ENCODE results near the gene ZIC2.

ZIC2 gene

DNA sequence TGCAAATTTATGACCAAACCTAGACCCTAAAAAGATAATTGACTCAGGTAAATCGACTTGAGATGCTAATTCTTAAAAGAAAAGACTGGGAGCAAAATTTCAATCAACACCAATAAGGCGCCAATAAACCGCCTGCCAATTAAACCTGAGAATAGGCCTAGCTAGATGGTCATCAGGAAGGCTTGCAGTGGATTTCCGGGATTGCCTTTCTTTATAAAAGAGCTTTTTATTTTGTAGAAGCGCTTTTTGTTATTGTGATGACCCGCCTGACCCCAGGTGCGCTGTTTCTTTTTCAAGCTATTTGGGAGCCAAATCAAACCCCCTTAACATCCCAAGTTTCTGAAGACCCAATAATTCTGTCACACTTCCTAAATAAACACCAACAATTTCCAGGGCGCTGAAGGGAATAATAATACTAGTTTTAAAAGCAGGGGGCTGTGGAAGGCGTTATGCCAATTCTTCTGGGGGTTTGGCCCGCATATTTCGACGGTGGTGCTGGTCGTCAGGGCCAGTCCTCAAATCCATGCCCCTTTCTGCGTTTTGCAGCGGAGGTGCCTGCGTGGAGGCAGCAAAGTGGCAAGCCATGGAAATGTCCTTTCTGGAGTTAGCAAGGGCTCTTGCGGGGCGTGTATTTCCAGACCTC, 7.2 kb upstream of the ZIC2 start:
- no peak for DNase-seq (ENCODE audit: low read depth)

DNA sequence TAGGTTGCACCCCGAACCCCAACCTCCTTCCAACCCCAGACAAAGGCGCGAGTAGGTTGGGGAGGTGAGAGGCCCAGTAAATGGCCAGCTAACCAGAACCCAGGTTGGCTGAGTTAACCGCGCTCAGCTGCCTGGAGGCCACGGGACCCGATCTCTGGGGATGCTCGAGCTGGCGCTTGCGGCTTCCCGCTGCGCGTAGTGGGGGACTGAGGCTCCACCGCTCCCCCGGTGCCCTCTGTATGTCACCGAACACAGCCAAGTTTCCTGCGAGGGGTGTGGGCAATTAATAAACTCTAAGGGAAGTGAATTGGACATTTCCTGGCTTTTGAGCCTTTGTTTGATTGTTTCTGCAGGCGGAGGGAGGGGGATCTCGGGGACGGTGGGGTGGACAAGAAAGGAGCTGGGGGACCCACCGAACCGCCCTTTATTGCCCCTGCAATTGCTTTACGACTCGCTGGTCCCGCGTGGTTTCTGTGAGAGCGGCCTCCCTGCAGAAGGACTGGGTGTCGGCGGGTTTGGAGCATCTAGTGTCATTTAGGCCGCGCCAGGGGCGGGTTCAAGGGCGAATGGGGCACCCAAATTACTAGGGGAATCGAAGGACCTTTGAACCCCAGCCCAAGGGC, 6.5 kb upstream of the ZIC2 start:
- DNase-seq (ENCODE audit: low read depth) = no peak

DNA sequence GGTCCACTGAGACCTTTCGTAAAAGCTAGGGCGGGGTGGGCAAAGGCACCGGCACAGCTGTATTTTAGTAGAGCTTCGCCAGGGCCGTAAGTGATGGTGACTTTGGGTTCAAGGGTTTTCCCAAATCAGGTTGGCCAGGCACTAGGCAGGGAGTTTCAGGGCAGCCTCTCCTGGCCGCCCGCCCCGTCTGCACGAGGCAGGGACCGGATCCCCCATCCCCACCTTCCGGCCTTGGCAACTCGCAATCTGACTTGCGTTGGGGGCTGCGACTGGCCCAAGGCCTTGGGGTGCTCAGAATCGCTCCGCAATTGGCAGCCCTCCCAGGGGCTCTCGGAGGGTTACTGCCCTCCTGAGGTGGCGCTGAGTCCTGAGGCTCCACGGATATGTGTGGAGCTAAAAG, 6.0 kb upstream of the ZIC2 start:
- no peak for DNase-seq (ENCODE audit: low read depth)

DNA sequence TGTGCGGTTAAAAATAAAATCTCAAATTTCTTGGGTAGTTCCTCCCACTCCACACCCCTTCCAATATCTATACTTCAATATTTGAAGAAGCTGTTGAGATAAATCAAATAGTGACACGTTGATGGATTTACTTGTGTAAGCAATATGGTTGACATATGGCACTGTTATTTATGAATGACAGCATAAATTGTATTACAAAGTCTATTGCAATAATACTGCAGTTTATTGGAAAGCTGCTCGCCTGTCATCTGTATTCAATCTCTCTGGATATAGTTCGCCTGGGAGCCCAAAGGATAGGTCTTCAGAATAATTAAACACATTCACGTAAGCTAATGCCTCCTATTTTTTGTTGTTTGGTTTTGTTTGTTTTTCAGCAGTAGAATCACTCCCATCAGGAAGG, 5.0 kb upstream of the ZIC2 start:
- DNase-seq (ENCODE audit: low read depth) = no peak

DNA sequence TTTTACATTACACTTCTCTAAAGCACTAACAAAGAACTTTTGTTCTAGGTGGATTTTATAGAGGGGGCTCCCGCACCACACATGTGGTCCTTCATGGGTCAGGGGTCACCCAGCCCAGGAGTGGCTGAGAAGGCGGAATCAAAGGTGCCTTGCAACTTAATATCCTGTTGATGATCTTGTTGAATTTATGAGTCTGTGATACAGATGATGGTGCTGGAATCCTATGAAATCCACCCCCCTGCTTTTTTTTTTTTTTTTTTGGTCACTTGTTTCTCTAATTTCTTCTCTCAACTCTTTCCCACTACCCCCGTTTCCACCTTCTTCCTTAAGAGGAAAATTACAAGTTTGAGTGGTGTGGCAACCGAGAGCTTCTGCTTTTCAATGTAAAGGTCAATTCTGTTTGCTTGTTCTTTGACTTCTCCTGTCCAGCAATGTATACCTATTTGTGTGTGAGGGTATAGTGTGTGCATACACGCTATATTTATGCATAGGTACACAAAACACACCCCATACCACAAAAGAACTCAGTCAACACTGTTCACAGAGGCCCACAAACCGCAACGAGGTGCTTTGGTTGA, 4.2 kb upstream of the ZIC2 start:
- no peak for DNase-seq (ENCODE audit: low read depth)

DNA sequence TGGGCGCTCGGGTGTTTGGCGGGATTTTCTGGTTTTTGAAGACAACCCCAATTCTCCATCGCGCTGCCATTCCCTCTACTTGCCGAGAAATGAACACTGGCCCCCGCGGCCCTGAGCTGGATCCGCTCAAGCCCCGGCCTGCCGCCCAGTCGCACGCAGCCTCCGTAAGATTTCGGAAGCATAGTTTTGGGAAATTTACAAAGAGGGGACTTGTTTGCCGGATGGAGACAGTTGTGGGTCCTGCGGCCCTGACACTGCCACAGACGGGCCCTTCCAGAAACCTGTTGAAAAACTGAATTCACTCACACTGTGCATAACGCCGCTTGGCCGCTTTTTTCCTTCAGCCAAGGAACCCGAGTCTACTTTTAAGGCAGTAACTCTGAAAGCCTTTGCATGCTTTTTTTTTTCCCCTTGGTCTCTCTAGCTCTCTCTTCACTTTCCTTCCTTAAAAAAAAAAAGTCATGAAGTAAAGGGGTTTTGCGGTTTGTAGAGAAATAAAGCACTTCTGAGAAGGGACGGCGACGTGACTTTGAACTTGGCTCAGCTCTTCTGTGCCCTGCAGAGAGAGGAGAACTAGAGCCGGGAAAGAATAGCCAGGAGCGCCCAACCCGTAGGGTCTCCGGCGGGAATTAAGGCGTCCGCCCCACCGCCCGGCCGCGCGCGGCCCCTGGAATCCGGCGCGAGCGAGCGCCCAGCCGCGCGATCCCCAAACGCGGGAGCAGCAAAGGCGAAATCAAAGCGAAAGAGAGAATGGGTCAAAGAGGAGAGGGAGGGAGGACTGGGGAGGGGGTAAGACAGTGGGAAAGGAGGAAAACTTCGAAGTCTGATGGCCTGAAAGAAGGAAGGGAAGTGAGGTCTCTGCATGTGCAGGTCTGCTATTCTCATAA, 3.4 kb upstream of the ZIC2 start:
- DNase-seq (ENCODE audit: low read depth) = no peak

DNA sequence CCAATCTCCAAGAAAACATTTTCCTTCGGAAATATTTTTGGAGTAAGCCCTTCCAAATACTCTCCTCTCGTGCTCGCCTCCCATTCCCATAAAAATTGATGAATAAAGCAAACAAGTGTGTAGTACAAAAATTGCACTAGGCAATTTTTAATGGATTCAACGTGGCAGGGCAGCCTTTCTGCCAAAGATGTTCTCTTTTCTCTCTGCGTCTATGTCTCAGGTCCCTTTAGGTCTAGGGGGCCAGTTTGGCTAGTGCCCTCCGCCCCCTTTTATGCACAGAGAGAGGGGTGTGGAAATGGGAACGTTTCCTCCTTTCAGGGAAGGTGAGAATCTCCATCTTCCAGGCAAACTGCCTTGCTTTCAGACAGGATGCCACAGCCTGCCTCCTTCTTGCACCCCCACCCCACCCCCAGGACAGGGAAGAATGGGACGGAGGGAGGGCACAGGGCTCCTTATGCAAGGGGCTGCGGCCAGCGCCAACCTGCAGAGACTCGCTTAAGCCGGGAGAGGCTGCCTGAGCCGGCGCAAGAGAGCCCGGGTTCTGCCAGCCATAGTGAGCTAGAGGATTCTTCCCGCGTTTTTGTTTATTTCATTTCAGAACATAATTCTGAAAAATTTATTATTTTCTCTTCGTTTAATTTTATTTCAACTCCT, 2.7 kb upstream of the ZIC2 start:
- DNase-seq (ENCODE audit: low read depth) = no peak

DNA sequence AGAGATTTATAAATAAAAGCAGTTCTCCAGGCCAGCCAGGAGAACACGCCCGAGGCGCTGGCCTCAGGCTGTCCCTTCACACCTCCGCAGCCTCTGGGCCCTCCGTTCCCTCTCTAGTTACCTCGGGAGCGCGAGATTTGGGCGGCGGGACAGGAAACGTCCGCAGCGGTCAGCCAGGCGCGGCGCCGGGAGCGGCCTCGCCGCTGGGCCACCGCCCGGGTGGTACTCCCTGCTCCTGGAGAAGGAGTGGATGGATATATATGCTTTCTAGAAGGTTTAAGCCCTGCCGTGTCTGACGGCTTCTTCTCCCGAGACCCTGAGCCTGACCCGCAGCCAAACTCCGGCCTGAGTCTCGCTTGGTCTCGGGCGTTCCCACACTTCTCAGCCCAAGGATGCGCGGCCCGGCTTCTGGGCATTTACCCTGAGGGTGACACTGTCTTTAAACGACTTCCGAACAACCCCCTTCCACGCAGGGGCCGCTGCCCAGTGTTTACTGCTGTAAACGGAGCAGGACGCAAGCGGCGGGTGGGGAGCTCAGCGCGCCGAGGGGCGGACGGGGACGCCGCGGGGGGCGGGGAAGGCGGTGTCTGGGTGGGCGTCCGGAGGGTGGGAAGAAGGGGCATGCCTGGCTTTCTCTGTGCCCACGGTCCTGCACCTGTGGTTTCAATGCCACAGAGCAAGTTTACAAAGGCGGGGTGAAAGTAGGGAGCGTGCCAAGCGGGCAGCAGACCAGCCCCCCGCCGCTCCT, 2.0 kb upstream of the ZIC2 start:
- peak; percentile 37 for DNase-seq (ENCODE audit: low read depth)

DNA sequence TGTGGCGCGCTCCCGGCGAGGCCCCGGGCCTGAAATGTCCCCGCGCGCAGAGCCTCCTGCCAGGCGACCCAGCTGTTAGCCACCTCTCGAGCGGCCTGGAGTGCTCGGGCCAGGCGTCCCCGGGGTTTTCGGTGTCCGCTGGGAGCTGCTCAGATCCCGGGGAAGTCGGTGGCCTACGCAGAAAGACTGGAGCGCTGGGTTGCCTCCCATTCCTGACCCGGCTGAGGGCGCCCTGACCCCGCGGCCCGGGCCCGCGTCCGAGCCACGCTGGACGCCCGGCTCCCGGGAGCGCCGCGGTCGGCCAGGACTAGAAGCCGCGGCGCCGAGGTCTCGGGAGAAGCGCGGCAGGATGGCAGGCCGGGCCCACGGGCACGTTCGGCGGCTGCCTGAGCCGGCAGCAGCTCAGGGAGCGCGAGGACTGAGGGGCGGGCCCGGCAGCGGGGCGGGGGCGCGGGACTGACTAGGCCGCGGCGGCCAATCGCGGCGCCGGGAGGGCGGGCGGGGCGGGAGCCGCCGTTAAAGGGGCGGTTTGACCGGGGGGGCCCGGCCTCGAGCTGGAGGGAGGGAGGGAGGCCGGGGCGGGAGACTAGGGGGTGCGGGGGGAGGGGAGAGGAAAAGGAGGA, 1.3 kb upstream of the ZIC2 start:
- peak; percentile 77 for DNase-seq (ENCODE audit: low read depth)

DNA sequence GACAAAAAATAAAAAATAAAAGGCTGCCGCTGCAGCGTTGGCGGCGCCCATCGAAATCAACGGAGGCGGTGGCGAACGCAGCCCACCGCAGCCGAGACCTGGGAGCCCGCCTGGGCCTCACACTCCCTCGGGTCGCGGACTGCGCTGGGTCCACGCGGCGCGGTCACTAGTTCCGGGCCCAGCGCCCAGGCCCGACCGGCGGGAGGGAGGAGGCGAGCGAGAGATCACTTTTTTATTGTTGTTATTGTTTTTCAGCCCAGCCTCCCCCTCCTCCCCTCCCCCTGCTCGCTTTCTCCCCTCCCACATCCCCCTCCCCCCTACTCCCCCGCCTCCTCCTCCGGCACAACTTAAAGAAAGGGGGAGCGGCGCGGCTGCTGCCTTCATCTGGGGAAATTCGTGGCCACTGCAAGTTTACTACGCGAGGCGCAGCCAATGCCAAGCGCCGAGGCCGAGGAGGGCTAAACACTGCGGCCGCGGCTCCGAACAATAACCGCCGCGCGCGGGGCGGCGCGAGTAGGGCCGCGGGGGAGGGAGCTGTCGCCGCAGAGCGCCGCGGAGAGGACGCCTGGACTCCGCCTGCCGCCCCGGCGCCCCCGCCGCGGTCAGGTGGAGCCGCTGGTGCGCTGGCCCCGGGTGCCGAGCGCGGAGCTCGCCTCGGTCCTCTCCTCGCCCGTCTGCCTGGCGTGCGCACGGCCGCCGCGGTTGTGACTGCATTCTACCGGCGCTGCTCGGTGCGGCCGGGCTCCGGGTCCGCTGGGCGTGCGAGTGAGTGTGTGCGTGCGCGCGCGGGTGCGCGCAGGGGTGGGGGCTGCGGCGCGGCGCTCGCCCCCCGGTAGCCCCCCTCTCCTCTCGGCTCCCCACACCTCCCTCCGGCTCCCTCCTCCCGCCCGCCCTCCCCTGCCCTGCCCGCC, 505 bp upstream of the ZIC2 start:
- DNase-seq (ENCODE audit: low read depth) = peak; percentile 65

DNA sequence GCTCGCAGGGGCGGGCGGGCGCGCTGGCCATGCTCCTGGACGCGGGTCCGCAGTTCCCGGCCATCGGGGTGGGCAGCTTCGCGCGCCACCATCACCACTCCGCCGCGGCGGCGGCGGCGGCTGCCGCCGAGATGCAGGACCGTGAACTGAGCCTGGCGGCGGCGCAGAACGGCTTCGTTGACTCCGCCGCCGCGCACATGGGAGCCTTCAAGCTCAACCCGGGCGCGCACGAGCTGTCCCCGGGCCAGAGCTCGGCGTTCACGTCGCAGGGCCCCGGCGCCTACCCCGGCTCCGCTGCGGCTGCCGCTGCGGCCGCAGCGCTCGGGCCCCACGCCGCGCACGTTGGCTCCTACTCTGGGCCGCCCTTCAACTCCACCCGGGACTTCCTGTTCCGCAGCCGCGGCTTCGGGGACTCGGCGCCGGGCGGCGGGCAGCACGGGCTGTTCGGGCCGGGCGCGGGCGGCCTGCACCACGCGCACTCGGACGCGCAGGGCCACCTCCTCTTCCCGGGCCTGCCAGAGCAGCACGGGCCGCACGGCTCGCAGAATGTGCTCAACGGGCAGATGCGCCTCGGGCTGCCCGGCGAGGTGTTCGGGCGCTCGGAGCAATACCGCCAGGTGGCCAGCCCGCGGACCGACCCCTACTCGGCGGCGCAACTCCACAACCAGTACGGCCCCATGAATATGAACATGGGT, 599 bp downstream of the ZIC2 start:
- peak; percentile 32 for DNase-seq (ENCODE audit: low read depth)

DNA sequence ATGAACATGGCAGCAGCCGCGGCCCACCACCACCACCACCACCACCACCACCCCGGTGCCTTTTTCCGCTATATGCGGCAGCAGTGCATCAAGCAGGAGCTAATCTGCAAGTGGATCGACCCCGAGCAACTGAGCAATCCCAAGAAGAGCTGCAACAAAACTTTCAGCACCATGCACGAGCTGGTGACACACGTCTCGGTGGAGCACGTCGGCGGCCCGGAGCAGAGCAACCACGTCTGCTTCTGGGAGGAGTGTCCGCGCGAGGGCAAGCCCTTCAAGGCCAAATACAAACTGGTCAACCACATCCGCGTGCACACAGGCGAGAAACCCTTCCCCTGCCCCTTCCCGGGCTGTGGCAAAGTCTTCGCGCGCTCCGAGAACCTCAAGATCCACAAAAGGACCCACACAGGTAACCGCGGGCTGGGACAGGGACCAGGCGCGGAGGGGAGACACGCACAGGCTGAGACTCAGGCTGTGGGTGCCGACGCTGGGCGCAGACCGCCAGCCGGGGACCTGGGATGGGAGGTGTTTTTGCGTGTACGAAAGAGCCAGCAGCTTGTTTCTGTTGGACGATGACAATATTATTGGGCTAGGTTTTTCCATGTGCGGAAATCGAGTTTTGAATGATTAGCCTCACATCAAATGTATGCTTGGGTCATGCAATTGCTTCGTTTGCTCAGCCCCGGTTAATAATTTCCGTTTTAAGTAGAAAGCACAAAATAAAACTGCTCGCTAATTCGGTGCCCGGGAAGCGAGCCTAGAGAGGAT, 1.3 kb downstream of the ZIC2 start:
- no peak for DNase-seq (ENCODE audit: low read depth)

DNA sequence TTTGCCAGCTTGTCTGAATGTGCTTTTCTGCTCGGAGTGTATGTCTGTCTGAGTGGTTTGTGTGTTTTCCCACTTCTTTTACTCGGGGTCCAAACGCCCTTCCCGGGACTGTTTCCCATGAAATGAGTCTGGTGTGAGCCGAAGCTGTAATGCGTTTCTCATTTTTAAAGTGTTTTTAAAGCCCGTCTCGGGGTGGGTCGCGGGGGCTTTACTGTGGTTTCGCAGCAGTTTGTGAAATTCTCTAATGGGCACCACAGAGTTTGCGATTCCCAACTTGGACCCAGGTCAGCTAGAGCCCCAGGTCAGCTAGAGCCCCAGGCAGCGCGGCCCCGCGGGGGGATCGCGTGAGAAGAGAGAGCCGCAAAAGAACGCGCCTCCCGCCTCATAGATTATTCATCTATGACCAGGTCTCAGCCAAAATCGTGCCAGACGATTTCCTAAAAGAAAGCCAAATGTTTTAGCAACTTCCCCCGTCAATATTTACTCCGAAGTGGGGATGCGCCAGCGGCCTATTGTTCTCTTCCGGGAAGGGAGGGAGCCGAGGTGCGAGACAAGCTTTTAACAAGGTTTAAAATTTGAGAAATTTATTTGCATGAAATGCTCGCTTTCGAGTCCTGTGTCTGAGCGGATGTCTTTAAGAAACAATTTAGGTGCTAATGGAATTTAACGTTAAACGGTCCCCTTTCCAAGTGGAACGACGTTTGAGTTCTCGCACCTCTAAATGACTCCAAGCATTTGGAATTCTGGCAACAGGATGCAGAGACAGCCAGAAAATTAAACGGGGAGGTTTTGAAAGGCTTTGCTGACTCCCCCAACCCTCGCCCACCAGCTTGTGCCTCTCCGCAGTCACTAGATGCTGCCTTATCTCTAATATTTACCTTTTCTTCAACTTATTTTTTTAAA, 2.2 kb downstream of the ZIC2 start:
- DNase-seq (ENCODE audit: low read depth) = peak; percentile 43

DNA sequence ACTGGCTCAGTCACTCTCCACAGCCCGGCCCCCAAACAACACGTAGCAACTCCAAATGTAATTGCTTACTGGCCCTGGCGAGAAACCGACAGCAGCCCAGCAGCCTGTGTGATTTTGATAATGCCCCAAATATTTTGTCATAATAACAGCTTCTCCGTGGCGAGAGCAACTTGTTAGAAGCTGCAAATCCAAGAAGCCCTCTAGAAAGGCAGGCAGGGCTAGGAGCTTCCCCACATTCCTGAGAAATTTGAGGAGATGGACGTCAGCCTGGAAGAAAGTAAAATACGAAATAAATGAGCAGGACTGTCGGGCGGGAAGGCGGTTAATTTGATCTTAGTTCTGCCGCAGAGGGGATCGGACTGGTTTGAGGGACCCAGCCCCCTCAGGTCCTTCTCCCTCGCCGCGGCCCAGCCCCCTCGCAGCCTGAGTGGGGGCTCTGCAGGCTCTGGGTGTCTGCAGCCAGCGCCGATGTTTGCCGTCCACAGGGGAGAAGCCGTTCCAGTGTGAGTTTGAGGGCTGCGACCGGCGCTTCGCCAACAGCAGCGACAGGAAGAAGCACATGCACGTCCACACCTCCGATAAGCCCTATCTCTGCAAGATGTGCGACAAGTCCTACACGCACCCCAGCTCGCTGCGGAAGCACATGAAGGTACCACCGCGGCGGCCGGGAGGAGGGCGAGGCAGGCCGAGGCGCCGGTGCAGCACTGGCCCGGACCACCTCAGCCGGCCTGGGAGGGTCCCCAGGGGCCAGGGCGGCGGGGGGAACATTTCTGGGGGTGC, 3.1 kb downstream of the ZIC2 start:
- DNase-seq (ENCODE audit: low read depth) = no peak

DNA sequence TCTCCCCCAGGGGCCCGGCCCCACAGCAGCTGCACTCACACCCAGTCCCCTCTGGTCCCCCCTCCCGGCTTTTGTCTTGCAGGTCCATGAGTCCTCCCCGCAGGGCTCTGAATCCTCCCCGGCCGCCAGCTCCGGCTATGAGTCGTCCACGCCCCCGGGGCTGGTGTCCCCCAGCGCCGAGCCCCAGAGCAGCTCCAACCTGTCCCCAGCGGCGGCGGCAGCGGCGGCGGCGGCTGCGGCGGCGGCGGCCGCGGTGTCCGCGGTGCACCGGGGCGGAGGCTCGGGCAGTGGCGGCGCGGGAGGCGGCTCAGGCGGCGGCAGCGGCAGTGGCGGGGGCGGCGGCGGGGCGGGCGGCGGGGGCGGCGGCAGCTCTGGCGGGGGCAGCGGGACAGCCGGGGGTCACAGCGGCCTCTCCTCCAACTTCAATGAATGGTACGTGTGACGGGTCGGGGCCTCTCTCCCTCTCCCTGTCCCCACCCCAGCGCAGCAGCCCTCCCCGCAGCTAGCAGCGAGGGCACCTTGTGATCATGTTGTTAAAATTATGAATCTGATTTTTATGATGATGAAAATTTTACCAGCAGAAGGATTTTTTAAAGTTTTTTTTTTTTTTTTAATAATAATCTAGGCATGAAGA, 3.8 kb downstream of the ZIC2 start:
- DNase-seq (ENCODE audit: low read depth) = no peak

DNA sequence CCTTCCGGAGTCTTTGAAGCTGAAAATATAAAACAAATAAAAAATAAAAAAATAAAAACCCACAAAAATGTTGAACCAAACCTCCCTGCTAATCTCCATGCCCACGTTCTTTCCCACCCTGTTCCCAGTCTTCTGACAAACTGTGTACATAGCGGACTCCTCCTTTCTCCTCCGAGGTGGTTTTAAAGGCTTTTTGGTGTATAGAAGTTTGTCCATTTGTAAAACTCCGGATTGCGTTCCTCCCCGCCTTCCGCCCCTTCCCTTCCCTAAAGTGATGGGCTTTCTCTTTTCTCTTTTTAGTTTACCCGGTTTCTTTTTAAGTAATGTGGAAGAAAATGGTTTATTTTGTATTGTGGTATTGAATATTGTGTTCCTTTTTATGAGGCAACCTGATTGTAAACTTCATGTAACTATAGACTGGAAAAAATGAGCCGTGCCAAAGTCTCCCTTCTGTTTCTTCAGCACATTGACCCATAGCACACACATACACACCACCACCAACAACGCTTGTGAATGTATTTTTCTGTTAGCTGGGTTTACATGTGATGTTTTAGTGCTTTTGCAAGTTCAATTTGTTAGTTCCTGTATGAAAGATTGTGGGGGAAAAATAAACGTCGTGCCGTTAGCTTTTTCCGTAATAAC, 4.4 kb downstream of the ZIC2 start:
- DNase-seq (ENCODE audit: low read depth) = no peak

Data from ELR (cell line).